HEK293 (cell line): ENCODE results near the gene AGBL3.

Source experiments
- CTCF ChIA-PET: fragments of 350-600 bp; formaldehyde crosslinking; extraction: SDS; loops from one replicate; lab custom pipeline; 2021; ENCODE audit warnings: antibody characterized with exemption; lab: Yijun Ruan, JAX
- POLR2A ChIA-PET: fragments of 300-600 bp; formaldehyde crosslinking; extraction: SDS; loops from one replicate; lab custom pipeline; 2020; ENCODE audit warnings: antibody characterized with exemption, inconsistent platforms; lab: Yijun Ruan, JAX
- H3K27ac ChIP-seq: fragments of 200-500 bp; sonication (Bioruptor generic); 2 replicates; pipeline ENCODE4 v1.5.1; 2014; ENCODE audit warnings: low read depth, low read length, control low read depth, inconsistent platforms; ENCODE audit errors: extremely low read depth
- H3K36me3 ChIP-seq, 2 experiments: fragments of 200-500 bp in 1 of 2; sonication (Bioruptor generic) in 1 of 2; 1 replicate in 1 of 2; 2 replicates in 1 of 2; pipeline ENCODE4 v1.5.1; 2014 to 2017; ENCODE audit warnings: inconsistent platforms in 2 of 2, low read length in 2 of 2; ENCODE audit not compliant: control insufficient read depth in 2 of 2, insufficient read depth in 1 of 2
- H3K4me1 ChIP-seq: fragments of 200-500 bp; sonication (Bioruptor generic); 2 replicates; pipeline ENCODE4 v1.5.1; 2014; ENCODE audit warnings: mild to moderate bottlenecking, low read length, inconsistent platforms; ENCODE audit not compliant: control insufficient read depth, insufficient read depth
- H3K4me3 ChIP-seq: 2 replicates; pipeline ENCODE4 v1.5.1; 2011; ENCODE audit warnings: low read depth, mild to moderate bottlenecking, control low read depth, low read length, moderate library complexity
- H3K9me3 ChIP-seq: fragments of 200-500 bp; sonication (Bioruptor generic); 2 replicates; pipeline ENCODE4 v1.5.1; 2014; ENCODE audit warnings: low read depth, low read length, inconsistent platforms; ENCODE audit not compliant: control insufficient read depth, insufficient read depth
- GLI4 ChIP-seq: fragments of 450-650 bp; formaldehyde crosslinking; IDR thresholded peaks from 2 replicates; pipeline ENCODE4 v1.5.1; 2016; ENCODE audit warnings: missing biosample characterization, missing genetic modification characterization
- HOXD13 ChIP-seq: sonication (generic); formaldehyde crosslinking; IDR thresholded peaks from 2 replicates; pipeline ENCODE4 v1.8.0; 2022; ENCODE audit warnings: missing genetic modification reagents, borderline replicate concordance
- MEIS1 ChIP-seq: sonication (generic); formaldehyde crosslinking; IDR thresholded peaks from 2 replicates; pipeline ENCODE4 v1.8.1; 2022; ENCODE audit warnings: missing genetic modification reagents, mild to moderate bottlenecking, borderline replicate concordance
- OSR2 ChIP-seq: fragments of 450-650 bp; formaldehyde crosslinking; IDR thresholded peaks from 2 replicates; pipeline ENCODE4 v1.5.1; 2016; ENCODE audit warnings: missing biosample characterization, missing genetic modification characterization
- ZBTB20 ChIP-seq: fragments of 450-650 bp; formaldehyde crosslinking; IDR thresholded peaks from 2 replicates; pipeline ENCODE4 v1.5.1; 2016; ENCODE audit warnings: missing biosample characterization, missing genetic modification characterization
- ZFP41 ChIP-seq: fragments of 450-650 bp; formaldehyde crosslinking; IDR thresholded peaks from 2 replicates; pipeline ENCODE4 v1.5.1; 2016; ENCODE audit warnings: missing biosample characterization, missing genetic modification characterization, borderline replicate concordance
- ZNF223 ChIP-seq: fragments of 450-650 bp; formaldehyde crosslinking; IDR thresholded peaks from 2 replicates; pipeline ENCODE4 v1.5.1; 2016; ENCODE audit warnings: missing biosample characterization, missing genetic modification characterization
- ZNF23 ChIP-seq: fragments of 450-650 bp; formaldehyde crosslinking; IDR thresholded peaks from 2 replicates; pipeline ENCODE4 v1.5.1; 2016; ENCODE audit warnings: missing biosample characterization, missing genetic modification characterization, borderline replicate concordance
- ZNF350 ChIP-seq: fragments of 450-650 bp; formaldehyde crosslinking; IDR thresholded peaks from 2 replicates; pipeline ENCODE4 v1.5.0; 2017; ENCODE audit warnings: missing biosample characterization, mild to moderate bottlenecking, missing genetic modification characterization
- ZNF366 ChIP-seq: fragments of 450-650 bp; formaldehyde crosslinking; conservative IDR thresholded peaks from 2 replicates; pipeline ENCODE4 v1.5.1; 2016; ENCODE audit warnings: missing biosample characterization, missing genetic modification characterization
- ZNF433 ChIP-seq: fragments of 450-650 bp; formaldehyde crosslinking; IDR thresholded peaks from 2 replicates; pipeline ENCODE4 v1.5.1; 2016; ENCODE audit warnings: missing biosample characterization, missing genetic modification characterization, low read depth
- ZNF514 ChIP-seq: fragments of 450-650 bp; formaldehyde crosslinking; IDR thresholded peaks from 2 replicates; pipeline ENCODE4 v1.5.1; 2016; ENCODE audit warnings: missing biosample characterization, missing genetic modification characterization
- ZNF555 ChIP-seq: fragments of 450-650 bp; formaldehyde crosslinking; conservative IDR thresholded peaks from 2 replicates; pipeline ENCODE4 v1.5.1; 2017; ENCODE audit warnings: missing biosample characterization, mild to moderate bottlenecking, missing genetic modification characterization, inconsistent platforms
- ZNF830 ChIP-seq: fragments of 450-650 bp; IDR thresholded peaks from 2 replicates; pipeline ENCODE4 v1.5.0; 2018; ENCODE audit warnings: missing biosample characterization, missing genetic modification characterization, low read depth, mild to moderate bottlenecking, moderate library complexity
- ZSCAN23 ChIP-seq: fragments of 450-650 bp; formaldehyde crosslinking; IDR thresholded peaks from 2 replicates; pipeline ENCODE4 v1.5.1; 2016; ENCODE audit warnings: missing biosample characterization, missing genetic modification characterization
- TF ChIP-seq, protein P1 (sequence below): fragments of 450-650 bp; formaldehyde crosslinking; IDR thresholded peaks from 2 replicates; pipeline ENCODE4 v1.5.1; 2016; ENCODE audit warnings: missing biosample characterization, missing genetic modification characterization
- TF ChIP-seq, protein P2 (sequence below): fragments of 450-650 bp; formaldehyde crosslinking; IDR thresholded peaks from 2 replicates; pipeline ENCODE4 v1.5.1; 2016; ENCODE audit warnings: missing biosample characterization, missing genetic modification characterization
- TF ChIP-seq, protein P3 (sequence below): fragments of 450-650 bp; formaldehyde crosslinking; IDR thresholded peaks from 2 replicates; pipeline ENCODE4 v1.5.1; 2016; ENCODE audit warnings: missing biosample characterization, missing genetic modification characterization
- TF ChIP-seq, protein P4 (sequence below): fragments of 450-650 bp; formaldehyde crosslinking; conservative IDR thresholded peaks from 2 replicates; pipeline ENCODE4 v1.5.1; 2016; ENCODE audit warnings: low read depth, missing biosample characterization, missing genetic modification characterization

Gene AGBL3

DNA sequence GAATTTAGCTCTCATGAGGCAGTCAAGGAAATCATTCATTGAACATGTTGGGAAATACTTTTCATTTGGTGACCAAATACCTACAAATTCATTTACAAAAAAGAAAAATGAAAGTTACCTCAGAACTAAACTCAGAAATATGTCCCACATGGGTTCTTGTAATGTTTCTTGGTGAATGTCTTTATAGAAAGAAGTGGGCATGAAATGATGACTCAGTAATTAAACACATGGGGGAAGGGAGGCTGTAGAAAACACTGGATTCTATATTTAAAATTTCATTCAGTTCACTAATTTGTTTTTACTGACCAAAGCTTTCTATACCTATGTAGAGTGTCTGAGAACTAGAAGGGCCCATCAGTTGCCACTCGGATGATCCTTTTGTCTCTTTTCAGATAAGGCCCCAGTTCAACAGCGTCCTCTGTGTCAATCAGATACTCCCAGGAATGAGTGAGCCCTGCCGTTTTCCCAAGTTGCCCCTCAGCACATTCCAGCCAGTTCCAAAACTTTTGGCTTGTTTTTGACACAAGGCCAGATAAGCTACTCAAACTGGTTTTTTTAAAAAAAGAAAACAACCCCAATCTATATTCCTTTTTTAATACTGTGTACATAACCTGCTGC lies 49.3 kb upstream of the AGBL3 start:
- TF ChIP-seq, protein P1, sequence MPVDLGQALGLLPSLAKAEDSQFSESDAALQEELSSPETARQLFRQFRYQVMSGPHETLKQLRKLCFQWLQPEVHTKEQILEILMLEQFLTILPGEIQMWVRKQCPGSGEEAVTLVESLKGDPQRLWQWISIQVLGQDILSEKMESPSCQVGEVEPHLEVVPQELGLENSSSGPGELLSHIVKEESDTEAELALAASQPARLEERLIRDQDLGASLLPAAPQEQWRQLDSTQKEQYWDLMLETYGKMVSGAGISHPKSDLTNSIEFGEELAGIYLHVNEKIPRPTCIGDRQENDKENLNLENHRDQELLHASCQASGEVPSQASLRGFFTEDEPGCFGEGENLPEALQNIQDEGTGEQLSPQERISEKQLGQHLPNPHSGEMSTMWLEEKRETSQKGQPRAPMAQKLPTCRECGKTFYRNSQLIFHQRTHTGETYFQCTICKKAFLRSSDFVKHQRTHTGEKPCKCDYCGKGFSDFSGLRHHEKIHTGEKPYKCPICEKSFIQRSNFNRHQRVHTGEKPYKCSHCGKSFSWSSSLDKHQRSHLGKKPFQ (tag by site-specific recombination): no peak
- no peak for TF ChIP-seq ZSCAN23 (tag by site-specific recombination)
- no peak for TF ChIP-seq ZNF350 (tag by site-specific recombination)
- TF ChIP-seq MEIS1: no peak
- TF ChIP-seq ZNF555: no peak
- TF ChIP-seq ZNF23 (tag by site-specific recombination): no peak
- TF ChIP-seq ZNF223: no peak
- no peak for TF ChIP-seq ZNF433
- TF ChIP-seq ZFP41 (tag by site-specific recombination): no peak
- TF ChIP-seq, protein P2, sequence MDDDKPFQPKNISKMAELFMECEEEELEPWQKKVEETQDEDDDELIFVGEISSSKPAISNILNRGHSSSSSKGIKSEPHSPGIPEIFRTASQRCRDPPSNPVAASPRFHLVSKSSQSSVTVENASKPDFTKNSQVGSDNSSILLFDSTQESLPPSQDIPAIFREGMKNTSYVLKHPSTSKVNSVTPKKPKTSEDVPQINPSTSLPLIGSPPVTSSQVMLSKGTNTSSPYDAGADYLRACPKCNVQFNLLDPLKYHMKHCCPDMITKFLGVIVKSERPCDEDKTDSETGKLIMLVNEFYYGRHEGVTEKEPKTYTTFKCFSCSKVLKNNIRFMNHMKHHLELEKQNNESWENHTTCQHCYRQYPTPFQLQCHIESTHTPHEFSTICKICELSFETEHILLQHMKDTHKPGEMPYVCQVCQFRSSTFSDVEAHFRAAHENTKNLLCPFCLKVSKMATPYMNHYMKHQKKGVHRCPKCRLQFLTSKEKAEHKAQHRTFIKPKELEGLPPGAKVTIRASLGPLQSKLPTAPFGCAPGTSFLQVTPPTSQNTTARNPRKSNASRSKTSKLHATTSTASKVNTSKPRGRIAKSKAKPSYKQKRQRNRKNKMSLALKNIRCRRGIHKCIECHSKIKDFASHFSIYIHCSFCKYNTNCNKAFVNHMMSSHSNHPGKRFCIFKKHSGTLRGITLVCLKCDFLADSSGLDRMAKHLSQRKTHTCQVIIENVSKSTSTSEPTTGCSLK: no peak
- no peak for TF ChIP-seq HOXD13 (CRISPR knock-in tag)
- no peak for TF ChIP-seq ZNF514 (tag by site-specific recombination)
- TF ChIP-seq ZNF366 (tag by site-specific recombination): no peak
- TF ChIP-seq OSR2: no peak
- TF ChIP-seq ZNF830 (tag by site-specific recombination): no peak
- TF ChIP-seq, protein P3, sequence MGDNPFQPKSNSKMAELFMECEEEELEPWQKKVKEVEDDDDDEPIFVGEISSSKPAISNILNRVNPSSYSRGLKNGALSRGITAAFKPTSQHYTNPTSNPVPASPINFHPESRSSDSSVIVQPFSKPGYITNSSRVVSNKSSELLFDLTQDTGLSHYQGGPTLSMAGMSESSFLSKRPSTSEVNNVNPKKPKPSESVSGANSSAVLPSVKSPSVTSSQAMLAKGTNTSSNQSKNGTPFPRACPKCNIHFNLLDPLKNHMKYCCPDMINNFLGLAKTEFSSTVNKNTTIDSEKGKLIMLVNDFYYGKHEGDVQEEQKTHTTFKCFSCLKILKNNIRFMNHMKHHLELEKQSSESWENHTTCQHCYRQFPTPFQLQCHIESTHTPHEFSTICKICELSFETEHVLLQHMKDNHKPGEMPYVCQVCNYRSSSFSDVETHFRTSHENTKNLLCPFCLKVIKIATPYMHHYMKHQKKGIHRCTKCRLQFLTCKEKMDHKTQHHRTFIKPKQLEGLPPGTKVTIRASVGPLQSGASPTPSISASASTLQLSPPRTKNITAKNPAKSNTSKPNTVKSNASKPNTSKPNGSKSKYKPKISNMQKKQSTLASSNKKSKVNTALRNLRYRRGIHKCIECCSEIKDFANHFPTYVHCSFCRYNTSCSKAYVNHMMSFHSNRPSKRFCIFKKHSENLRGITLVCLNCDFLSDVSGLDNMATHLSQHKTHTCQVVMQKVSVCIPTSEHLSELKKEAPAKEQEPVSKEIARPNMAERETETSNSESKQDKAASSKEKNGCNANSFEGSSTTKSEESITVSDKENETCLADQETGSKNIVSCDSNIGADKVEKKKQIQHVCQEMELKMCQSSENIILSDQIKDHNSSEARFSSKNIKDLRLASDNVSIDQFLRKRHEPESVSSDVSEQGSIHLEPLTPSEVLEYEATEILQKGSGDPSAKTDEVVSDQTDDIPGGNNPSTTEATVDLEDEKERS (tag by site-specific recombination): no peak
- TF ChIP-seq, protein P4, sequence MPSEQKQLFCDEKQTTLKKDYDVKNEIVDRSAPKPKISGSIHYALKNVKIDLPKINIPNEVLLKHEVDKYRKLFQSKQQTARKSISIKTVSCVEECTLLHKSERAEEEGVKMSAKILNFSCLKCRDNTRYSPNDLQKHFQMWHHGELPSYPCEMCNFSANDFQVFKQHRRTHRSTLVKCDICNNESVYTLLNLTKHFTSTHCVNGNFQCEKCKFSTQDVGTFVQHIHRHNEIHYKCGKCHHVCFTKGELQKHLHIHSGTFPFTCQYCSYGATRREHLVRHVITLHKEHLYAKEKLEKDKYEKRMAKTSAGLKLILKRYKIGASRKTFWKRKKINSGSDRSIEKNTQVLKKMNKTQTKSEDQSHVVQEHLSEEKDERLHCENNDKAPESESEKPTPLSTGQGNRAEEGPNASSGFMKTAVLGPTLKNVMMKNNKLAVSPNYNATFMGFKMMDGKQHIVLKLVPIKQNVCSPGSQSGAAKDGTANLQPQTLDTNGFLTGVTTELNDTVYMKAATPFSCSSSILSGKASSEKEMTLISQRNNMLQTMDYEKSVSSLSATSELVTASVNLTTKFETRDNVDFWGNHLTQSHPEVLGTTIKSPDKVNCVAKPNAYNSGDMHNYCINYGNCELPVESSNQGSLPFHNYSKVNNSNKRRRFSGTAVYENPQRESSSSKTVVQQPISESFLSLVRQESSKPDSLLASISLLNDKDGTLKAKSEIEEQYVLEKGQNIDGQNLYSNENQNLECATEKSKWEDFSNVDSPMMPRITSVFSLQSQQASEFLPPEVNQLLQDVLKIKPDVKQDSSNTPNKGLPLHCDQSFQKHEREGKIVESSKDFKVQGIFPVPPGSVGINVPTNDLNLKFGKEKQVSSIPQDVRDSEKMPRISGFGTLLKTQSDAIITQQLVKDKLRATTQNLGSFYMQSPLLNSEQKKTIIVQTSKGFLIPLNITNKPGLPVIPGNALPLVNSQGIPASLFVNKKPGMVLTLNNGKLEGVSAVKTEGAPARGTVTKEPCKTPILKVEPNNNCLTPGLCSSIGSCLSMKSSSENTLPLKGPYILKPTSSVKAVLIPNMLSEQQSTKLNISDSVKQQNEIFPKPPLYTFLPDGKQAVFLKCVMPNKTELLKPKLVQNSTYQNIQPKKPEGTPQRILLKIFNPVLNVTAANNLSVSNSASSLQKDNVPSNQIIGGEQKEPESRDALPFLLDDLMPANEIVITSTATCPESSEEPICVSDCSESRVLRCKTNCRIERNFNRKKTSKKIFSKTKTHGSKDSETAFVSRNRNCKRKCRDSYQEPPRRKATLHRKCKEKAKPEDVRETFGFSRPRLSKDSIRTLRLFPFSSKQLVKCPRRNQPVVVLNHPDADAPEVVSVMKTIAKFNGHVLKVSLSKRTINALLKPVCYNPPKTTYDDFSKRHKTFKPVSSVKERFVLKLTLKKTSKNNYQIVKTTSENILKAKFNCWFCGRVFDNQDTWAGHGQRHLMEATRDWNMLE: no peak
- no peak for TF ChIP-seq ZBTB20 (tag by site-specific recombination)
- TF ChIP-seq GLI4 (tag by site-specific recombination): no peak
- Histone ChIP-seq H3K27ac (no peak overlapping the region), H3K36me3 (peaks cover 0 to 25% of the 10 kb centered on the region in 2 experiments; a peak in 1 of 3 replicates), H3K9me3 (no peaks in the 10 kb centered on the region), H3K4me1 (no peaks in the 10 kb centered on the region), H3K4me3 (no peak overlapping the region)
- POLR2A ChIA-PET: interaction anchor here (0.6 kb wide), 1 partner anchor 38 kb away, joined by 5 read pairs; no protein-coding TSS in a partner anchor
- CTCF ChIA-PET: interaction anchor here (0.6 to 0.7 kb wide), 3 partner anchors 10 to 464 kb away, joined by 3 to 4 read pairs (median 4); no protein-coding TSS in a partner anchor
